PFSK-1 (cell line): Measurements from ENCODE around the gene FAM219A.

Source experiments
- POLR2AphosphoS5 ChIP-seq: IDR thresholded peaks from 2 replicates; pipeline ENCODE4 v1.6.1; 2012; ENCODE audit warnings: low read depth, mild to moderate bottlenecking, control low read depth, low read length, moderate library complexity
- REST ChIP-seq, 2 experiments: IDR thresholded peaks; 2 replicates each; pipeline versions ENCODE4 v1.6.1 to v1.8.0; 2011 to 2012; ENCODE audit warnings: low read depth in 2 of 2, low read length in 2 of 2, control low read depth in 1 of 2, inconsistent platforms in 1 of 2, mild to moderate bottlenecking in 1 of 2, moderate library complexity in 1 of 2; ENCODE audit not compliant: insufficient read depth in 1 of 2

- TF ChIP-seq POLR2AphosphoS5 (no peak), REST (IDR thresholded peaks at IDR 0.05; ENCODE audit: insufficient read depth in 1 of 2, low read depth in 2 of 2, low read length in 2 of 2) (no peak)
Observed at GRCh38 chr9:34442770-34443169, 15.6 kb downstream of the FAM219A start.
